HG03354 (cell line): ENCODE data around the gene LRG1.

Experiments used
- ATAC-seq: cut with Tn5 transposase; IDR thresholded peaks from one replicate; pipeline ENCODE4 v1.9.1; 2021; ENCODE audit warnings: mild to moderate bottlenecking; ENCODE audit not compliant: unreplicated experiment, poor library complexity, severe bottlenecking

The LRG1 gene

DNA sequence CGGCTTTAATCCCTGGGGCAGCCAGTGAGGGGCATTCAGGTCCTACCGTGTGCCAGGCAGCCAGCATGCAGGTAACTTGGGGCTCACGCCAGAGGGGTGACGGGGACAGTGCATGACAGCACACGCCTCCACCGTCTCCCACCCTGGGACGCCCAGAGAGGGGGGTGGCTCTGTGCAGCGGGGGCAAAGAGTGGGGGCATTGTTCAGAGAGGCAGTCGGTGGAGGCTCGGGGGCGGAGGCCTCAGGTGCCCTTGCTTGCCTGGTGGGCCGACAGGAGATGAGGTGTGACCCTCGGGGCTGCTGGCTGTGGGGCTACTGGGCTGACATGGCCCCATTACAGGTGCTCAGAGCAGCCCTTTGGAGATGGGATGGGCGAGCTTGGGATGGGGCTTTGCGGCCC is 40.0 kb downstream of the LRG1 start:
- ATAC-seq, result no peak

- no peak for ATAC-seq
Observed at GRCh38 chr19:4499318-4499717, 40.5 kb downstream of the LRG1 start.

GRCh38 chr19:4498694-4499093 is 41.1 kb downstream of the LRG1 start:
- ATAC-seq, result no peak

DNA sequence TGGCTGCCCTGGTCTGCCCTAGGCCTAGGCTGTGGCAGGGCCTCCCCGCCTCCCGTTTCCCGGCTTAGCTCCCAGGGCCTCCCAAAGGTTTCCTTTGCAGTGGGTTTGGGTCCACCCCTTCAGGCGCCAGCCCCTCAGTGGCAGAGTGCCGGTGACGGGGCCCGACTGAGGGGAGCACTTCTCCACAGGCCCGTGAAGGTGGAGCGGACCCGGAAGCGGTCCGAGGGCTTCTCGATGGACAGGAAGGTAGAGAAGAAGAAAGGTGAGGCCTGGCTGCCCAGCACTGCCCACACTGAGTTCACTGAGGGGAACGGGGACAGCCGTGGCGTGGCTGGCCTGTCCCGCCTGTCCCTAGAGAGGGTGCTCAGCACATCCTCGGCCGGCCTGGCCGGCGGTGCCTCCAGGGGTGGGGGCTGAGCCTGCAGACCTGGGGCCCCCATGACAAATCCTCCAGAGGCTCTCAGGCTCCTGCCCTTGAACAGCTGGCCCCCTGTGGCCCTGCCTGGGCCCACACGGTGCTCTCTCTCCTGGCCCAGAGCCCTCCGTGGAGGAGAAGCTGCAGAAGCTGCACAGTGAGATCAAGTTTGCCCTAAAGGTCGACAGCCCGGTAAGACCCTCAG is 42.0 kb downstream of the LRG1 start:
- ATAC-seq, result no peak

- no peak for ATAC-seq
Observed at GRCh38 chr19:4496304-4496703, 43.5 kb downstream of the LRG1 start.

- ATAC-seq, result no peak
Observed at GRCh38 chr19:4495471-4495870, 44.4 kb downstream of the LRG1 start.

DNA sequence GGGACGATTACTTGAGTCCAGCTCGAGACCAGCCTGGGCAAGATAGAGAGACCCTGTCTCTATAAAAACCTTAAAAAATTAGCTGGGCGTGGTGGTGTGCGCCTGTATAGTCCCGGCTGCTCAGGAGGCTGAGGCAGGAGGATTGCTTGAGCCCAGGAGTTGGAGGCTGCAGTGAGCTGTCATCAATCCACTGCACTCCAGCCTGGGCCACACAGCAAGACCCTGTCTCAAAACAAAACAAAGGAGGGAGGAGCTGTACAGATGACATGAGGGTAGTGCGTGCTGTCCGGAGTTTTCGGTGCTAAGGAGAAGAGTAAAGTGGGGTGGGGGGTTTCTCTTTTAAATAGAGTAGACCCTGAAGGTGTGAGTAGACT is 45.2 kb downstream of the LRG1 start:
- no peak for ATAC-seq

DNA sequence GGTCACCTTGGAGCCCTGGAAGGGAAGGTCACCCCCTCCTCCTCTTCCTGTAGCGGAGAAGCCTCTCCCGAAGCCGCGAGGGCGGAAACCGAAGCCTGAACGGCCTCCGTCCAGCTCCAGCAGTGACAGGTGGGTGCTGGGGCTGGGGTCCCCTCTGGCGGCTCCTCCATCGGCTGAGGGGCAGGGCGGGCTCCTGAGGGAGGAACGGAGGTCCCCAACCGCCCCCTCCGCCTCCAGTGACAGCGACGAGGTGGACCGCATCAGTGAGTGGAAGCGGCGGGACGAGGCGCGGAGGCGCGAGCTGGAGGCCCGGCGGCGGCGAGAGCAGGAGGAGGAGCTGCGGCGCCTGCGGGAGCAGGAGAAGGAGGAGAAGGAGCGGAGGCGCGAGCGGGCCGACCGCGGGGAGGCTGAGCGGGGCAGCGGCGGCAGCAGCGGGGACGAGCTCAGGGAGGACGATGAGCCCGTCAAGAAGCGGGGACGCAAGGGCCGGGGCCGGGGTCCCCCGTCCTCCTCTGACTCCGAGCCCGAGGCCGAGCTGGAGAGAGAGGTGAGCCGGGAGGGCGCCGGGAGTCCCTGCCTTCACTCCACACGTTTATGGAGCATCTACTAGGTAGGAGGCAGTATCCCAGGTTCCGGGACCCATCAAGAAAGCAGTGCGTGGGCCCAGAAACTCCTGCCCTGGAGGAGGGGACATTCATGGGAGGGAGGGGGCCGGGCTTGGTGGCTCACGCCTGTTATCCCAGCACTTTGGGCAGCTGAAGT is 45.7 kb downstream of the LRG1 start:
- no peak for ATAC-seq

GRCh38 chr19:4493104-4493928 is 46.5 kb downstream of the LRG1 start:
- no peak for ATAC-seq

DNA sequence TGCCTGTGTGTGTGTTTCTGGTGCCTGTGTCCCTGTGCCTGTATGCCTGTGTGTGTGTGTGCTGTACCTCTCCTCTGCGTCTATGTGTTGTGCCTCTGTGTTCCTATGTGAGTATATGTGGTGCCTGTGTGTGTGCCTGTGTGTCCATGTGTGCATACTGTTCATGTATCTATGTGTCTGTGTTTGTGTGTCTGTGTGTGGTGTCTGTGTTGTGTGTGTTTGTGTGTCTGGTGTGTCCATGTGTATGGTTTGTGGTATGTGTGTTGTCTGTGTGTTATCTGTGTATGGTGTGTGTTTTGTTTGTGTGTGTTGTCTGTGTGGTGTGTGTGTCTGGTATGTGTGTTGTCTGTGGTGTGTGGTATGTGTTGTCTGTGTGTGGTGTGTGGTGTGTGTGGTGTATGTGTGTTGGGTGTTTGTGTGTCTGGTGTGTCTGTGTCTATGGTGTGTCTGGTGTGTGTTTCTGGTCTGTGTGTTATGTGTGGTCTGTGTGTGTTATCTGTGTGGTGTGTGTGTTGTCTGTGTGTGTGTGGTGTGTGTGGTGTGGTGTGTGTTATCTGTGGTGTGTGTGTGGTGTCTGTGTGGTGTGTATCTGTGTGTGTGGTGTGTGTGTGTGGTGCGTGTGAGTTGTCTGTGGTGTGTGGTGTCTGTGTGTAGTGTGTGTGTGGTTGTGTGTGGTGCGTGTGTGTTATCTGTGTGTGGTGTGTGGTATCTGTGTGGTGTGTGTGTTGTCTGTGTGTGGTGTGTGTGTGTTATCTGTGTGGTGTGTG is 47.3 kb downstream of the LRG1 start:
- no peak for ATAC-seq

DNA sequence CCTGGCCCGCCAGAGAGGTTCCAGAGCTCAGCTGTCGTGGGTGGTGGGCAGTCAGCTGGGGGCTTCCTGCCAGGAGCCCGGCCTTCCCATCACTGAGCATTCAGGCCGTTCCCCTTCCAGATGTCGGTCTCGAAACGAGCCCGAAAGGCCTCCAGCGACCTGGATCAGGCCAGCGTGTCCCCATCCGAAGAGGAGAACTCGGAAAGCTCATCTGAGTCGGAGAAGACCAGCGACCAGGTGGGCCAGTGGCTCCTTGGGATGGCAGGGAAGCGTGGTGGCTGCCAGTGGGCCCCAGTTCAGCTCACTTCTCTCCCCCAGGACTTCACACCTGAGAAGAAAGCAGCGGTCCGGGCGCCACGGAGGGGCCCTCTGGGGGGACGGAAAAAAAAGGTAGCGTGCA is 48.4 kb downstream of the LRG1 start:
- ATAC-seq, result no peak

GRCh38 chr19:4488496-4488895 is 51.3 kb downstream of the LRG1 start:
- no peak for ATAC-seq

- ATAC-seq, result no peak
Observed at GRCh38 chr19:4487572-4487971, 52.3 kb downstream of the LRG1 start.
